Amygdala (tissue), 56 donors: ENCODE measurements around the gene PRKAR2B.

Source experiments
- DNase-seq, 56 donors: peaks; one replicate each; lab custom pipeline; 2025; lab: John Stamatoyannopoulos, UW

The PRKAR2B gene

GRCh38 chr7:107209565-107209964, 165.1 kb downstream of the PRKAR2B start:
- no peak for DNase-seq

GRCh38 chr7:107210400-107210799, 165.9 kb downstream of the PRKAR2B start:
- no peak for DNase-seq
